ENCODE results near the gene LYZL4.

- no peak for TF ChIP-seq CTCF (IDR thresholded peaks at IDR 0.05)
- TF ChIP-seq POLR2A (IDR thresholded peaks at IDR 0.05), result no peak
Observed at GRCh38 chr3:42438758-42439157, 28.3 kb upstream of the LYZL4 start.

Data from gastroesophageal sphincter (tissue), 3 donors.